HS-27A (cell line): Measurements from ENCODE around the gene PCOLCE2.

Experiments used
- DNase-seq: peaks from one replicate; pipeline ENCODE4 v3.0.0-alpha.2; 2012; ENCODE audit warnings: low read depth, missing footprints

PCOLCE2 gene, protein sequence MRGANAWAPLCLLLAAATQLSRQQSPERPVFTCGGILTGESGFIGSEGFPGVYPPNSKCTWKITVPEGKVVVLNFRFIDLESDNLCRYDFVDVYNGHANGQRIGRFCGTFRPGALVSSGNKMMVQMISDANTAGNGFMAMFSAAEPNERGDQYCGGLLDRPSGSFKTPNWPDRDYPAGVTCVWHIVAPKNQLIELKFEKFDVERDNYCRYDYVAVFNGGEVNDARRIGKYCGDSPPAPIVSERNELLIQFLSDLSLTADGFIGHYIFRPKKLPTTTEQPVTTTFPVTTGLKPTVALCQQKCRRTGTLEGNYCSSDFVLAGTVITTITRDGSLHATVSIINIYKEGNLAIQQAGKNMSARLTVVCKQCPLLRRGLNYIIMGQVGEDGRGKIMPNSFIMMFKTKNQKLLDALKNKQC

DNA sequence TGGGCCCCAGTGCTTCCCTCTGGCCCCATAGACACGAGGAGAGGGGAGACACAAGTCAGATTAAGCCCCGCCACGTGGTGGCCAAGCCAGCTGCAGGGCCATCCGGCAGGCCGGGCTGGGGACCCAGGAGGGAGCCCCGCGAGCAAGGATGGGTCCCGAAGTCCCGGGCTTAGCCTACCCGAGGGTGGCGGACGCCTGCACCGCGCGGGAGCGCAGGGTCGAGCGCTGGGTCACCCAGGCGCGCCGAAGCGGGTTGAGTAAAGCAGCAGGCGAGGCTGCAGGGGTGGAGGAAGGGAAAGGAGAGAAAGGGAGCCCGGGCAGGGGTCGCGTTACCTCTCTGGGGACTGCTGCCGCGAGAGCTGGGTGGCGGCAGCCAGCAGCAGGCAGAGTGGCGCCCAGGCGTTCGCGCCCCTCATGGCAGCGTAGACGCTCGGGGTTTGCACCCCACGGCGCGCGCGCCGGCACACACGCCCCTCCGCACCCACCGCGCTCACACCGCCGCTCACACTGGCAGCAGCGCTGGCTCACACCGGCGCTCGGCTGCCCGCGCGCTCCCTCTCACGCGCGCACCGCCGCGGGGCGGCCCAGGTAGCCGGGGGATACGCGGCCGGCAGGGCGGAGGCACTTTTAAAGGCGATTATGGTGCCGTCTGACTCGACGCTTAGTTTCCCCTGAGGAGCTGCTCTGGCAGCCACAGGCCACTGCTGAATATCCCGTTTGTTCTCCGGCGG lies at the start of gene PCOLCE2:
PCOLCE2 (minus strand) TSS at position 603 of the 731 bp plus-strand sequence; CDS start at position 416, 187 bp downstream.
- DNase-seq: peak; percentile 27

DNA sequence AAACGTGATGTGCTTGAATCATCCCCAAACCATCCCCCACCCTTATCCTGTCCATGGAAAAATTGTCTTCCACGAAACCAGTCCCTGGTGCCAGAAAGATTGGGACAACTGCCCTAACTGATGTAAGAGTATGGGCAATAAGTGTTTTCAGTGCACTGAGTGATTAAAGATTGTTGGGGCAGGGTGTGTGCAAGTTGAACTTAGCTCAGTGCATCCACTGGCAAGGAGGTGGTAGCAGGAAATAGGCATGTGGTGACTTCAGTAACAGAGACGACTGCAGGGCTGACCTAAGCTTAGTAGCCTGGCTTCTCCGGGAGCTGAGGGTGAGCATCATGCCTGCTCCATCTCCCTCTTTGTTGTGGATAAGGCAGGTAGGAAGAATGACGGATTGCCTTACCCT lies 47.1 kb upstream of the PCOLCE2 start:
- DNase-seq: no peak

DNA sequence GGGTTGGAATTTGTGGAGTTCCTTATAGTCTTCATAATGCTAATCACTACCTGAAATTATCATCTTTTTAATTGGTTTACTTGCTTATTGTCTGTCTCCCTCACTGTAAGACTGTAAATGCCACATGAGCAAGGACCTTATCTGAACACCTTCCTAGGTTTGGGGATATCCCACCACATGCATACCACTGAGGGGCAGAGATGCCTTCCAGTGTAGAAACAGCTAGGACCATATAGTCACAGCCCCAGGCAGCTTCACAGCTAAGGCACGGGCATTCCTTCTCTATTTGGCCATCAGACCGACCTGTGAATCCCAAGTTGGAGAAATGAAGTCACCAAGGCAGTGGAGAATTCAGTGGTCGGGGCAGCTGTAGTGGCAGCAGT lies 46.0 kb upstream of the PCOLCE2 start:
- no peak for DNase-seq

DNA sequence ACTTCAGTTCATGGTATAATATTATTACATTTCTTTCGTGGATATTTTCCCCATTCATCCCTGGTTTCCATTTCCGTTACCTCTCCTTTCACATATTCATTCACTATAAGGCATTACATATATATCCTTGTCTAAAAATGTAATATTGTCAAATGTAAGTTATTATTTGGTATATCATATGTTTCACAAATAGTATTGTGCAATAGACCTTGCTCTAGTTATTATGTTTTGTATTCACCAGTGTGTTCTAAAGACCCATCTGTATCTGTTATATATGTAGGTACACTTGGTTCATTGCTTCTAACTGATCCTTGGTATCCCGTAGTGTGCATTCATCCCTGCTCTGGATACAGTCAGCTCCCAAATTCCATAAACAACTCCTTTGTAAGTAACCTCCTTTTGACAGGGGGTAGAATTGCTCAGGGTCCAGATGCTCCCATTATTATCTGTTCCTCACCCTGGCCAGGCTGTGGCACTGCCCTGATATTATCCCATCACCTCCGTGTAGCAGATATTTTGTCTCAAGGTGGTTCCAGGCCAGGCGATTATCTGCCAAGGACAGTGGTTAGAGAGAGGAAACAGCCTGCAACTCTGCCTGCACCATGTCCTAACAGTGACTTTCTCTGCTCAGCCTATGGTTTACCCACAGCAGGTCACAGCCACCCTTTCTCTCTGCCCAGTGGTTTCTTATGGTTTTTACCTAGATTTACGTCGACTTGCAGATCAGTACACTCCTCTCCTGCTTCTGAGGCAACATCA lies 45.4 kb upstream of the PCOLCE2 start:
- DNase-seq: no peak

DNA sequence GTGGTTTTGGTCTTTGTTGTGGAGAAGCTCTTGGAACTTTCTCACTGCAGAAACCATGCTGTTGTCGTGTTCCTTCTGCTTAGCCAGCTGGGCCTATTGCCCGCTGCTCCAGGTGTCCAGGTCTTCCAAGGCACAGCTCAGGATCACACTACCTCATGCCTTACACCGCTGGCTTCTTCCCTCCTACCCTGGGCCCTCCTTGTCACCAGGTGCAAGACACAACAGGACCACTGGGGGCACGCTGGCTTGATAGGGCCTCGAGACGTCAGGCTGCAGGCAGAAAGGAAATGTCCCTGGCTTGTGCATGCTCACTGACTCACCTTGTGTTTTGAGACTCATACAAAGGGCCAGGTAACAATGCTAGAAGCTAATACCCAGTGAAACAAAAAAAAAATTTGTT lies 42.3 kb upstream of the PCOLCE2 start:
- no peak for DNase-seq

DNA sequence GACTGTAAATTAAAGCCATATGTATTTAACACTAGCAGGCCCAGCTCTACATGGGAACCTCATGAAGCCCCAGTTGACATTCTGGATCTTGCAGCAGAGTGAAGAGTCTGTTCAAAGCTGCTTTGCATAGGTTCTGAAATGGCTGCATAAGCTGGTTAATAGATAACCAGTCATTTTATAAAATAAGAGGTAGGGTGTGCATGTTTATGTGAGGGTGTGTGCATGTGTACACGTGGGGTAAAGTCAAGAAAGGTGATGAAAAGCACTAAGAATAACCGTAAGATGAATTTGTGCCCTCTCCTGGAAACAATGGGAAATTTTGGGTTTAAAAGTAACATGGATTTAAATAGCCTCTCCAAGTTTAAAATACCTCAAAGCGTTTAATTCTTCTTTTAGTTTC lies 41.6 kb upstream of the PCOLCE2 start:
- DNase-seq: no peak

DNA sequence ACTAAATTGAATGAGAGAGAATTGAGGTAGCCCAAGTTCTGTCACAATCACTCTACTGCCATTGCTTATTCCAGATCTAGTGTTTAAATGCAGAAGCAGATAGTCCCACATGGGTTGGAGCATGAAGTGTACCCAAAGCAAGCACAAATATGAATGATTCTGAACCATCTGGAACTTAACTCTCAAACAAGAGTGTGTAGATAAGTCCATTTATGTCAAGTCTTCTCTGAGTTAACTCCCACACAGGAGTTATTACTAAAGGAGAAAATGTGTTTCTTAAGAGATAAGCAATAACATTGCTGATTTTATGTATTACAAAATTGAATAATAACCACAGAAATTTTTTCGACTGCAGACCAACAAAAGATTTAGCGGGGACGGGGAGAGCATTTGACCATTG lies 41.0 kb upstream of the PCOLCE2 start:
- no peak for DNase-seq

DNA sequence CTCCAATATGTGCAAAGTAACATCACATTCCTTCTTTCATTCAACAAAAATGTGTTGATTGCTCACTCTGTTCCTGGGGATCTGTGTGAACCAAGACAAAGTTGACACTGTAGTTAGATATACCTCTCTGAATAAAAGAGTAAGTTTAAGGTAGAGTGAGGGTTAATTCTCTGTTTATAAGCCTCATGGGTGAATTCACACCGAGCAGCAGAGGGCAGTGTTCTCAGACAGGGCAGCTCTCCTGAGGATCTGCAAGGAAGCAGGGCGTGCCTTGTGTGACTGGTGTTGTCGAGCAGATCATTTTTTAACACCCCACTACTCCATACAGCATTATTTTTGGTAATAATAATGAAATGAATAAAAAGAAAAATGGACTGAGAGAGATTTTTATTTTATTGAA lies 40.2 kb upstream of the PCOLCE2 start:
- no peak for DNase-seq

DNA sequence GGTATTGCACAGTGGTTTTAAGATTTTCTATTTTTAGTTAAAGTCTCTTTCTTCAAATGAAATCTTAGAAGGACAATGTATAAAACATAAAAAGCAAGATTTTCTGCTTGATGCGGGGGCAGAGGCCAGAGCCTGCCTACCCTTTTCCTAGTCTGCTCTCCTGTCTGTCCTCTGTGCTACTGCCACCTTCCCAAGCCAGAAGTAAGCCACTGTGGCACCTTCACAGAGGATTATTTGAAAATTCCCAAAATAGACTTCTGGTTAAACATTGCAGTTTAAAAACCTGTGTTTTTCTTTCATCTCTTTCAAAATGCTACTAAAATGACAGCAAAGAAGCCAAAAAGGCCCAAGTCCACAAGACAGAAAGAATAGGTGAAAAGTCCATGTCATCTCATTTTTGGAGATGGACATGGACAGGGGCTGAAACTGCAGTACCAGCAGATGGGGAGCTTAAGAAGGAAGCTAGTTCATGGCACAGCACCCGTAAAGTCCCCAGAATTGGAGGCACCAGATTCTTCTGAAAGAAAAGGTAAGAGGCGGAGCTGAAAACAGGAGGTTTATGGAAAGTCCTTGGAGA lies 37.6 kb upstream of the PCOLCE2 start:
- DNase-seq: no peak

DNA sequence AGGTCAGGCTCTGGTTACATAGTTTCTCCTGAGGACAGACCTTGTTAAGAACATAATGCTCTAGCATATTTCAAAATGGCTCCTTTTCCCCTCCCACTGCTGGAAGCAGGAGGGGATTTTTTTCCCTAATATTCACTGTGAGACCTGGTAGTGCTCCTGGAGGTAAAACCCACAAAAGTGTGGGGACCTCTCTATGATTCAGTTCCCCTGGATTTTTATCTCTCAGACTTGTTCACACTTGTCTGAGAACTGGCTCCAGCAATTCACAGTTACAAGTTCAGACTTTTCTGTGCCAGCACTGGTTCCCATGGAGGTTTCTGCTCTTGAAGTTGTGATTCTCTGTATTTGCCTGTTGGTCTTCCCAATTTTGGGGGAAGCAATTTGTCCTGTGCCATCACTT lies 36.3 kb upstream of the PCOLCE2 start:
- DNase-seq: no peak

DNA sequence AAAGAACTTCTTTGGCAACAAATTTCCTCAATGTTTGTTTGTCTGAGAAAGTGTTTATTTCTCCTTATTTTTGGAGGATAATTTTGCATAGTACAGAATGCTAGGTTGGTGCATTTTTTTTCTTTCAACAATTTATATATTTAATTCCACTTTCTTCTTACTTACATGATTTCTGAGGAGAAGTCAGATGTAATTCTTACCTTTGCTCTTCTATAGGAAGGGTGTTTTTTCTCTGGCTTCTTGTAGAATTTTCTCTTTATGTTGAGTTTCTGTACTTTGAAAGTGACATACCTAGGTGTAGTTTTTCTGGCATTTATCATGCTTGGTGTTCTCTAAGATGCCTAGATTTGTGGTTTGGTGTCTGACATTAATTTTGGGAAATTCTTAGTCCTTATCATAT lies 34.8 kb upstream of the PCOLCE2 start:
- DNase-seq: no peak

DNA sequence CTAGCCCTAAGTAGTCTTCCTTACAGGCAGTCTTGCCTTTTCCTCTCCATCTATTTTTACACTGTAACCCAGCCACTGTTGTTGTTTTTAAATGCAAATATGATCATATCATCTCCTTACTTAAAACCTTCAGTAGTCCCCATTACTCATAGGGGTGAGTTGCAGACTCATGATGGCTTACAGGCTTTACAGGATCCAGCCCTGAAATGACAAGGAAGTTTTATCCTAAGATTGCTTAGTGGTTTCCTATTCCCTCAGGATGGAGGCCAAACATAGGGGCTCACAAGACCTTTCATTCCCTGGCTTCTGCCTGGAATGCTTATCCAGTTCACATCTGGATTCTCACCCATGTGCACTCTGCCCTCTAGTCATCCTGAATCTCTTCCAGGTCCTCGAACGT lies 27.7 kb upstream of the PCOLCE2 start:
- no peak for DNase-seq

DNA sequence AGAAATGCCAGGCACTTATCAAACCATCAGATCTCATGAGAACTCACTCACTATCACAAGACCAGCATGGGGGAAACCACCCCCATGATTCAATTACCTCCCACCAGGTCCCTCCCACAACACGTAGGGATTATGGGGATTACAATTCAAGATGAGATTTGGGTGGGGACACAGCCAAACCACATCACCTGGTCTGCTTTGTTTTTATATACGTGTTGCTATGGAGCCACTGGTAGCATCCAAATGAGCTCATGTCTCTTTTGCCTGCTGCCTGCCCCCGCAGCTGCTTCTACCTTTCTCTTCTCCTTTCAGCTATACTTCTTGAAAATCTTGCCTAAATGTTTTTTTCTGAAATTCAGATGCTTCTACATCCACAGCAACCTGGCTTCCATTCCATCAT lies 26.8 kb upstream of the PCOLCE2 start:
- DNase-seq: no peak

DNA sequence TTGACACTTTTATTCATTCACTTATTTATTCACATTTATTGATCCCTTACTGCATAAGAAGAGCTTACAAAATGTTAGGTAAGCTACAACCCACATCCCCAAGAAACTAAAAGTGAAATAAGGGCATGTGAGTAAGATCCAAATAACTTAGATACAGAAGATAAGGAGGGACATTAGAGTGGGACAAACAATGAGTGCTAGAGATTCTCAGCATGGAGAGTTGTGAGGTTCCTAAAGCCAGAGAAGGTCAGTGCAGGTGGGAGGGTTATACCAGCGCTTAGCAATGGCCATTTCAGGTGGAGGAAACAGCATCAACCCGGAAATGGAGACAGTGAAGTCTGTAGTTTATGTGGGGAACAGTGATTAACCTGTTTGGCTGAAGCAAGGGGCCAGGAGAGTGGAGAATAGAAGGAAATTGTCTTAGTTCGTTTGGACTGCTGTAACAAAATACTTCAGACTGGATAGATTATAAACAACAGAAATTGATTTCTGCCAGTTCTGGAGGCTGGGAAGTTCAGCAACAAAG lies 25.5 kb upstream of the PCOLCE2 start:
- no peak for DNase-seq

DNA sequence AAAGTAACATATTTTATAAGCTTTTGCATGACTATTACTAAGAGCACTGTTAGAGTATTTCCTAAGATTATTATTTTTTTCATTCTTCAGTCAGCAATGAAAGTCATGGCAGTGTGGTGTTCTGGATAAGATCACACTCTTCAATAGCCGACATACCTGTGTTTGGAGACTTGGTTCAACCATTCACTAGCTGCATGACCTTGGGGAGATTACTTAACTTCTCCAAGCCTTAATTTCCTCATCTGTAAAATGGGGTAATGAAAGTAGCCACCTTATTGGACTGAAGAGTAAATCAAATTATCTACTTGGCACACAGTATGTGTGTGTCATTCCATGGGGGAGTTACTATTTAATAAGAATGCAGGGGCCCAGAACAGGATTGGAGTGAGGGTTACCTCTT lies 24.5 kb upstream of the PCOLCE2 start:
- DNase-seq: no peak

DNA sequence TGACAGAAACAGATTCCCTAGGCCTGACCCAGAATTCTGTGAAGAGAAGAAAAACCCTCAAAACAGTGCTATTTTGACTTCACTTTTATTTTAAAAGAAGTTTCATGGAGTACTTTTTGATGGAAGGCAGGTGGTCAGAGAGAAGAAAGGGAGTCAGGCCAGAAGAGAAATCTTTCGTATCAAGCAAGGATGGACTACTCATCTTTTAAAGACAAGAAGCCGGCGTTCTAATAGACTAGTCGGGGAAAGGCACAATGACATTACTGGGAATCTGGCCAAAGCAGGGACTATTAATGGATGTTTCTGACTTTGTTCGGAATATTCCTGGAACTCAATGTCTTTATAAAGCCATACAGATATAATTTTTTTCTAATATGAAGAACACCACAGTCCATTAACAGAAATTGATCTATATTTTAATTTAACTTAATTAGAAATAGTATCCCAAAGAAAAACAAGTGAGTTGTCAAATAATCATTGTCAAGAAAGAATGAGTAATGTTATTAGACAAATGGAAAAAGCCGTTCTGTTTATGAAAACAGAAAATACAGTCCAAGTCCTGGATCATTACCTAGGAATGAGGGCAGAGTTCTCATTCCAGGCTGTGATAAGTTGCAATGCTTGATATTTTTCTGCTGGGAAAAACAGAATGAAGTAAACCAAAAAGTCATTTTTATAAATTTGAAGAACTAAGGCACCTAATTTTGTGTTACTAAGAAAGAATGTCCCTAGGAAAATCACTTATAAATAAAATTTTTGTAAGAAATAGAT lies 23.7 kb upstream of the PCOLCE2 start:
- no peak for DNase-seq

DNA sequence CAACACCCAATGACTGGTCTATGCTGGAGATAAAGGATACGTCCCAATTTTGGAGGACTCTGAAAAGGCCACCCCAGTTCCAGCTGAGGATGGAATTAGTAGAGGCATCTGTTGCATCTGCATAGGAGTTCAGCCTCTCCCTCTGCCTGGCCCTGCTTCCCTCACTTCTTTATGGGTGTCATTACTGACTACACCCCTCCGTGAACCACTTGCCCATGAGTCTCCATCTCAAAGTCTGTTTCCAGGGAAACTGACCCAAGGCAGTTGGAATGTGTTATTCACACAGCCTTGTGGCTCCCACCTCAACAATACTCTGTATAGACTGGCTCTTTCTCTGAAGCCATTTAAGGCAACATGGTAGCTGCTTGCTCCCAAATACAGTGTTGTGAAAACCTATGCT lies 21.4 kb upstream of the PCOLCE2 start:
- no peak for DNase-seq

DNA sequence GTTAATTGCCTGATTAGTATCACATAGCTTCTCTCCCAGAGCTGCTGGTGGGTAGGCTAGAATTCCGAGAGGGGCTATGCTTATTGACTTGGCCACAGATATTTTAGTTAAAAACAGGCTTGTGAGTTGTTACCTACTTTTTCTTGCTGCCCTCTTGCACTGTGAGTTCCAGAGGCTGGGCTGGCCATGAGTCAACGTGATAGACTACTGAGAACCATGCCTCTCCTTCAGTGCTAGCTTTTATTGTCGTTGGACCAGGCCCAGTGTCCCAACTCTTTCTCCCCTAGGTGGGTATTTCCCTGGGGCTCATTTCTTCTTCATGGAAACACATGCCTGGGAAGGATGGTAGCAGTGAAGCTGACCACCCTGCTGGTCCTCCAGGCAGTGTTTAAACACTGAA lies 20.4 kb upstream of the PCOLCE2 start:
- no peak for DNase-seq

DNA sequence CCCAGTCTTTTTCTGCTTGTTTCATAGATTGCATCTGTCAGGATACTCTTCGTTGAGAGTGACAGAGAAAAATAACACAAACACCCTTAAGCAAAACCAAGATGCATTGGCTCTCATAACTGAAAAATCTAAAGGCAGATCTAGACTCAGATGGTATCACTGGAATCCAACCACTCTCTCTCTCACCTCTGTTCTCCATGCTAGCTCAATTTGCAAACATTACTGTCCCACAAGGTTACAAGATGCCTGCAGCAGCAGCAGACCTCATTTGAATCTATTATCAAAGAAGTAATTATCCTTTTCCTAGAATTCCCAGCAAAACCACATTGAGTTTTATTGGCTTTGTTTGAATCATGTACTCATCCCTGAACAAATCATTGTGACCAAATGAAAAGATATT lies 19.1 kb upstream of the PCOLCE2 start:
- no peak for DNase-seq

DNA sequence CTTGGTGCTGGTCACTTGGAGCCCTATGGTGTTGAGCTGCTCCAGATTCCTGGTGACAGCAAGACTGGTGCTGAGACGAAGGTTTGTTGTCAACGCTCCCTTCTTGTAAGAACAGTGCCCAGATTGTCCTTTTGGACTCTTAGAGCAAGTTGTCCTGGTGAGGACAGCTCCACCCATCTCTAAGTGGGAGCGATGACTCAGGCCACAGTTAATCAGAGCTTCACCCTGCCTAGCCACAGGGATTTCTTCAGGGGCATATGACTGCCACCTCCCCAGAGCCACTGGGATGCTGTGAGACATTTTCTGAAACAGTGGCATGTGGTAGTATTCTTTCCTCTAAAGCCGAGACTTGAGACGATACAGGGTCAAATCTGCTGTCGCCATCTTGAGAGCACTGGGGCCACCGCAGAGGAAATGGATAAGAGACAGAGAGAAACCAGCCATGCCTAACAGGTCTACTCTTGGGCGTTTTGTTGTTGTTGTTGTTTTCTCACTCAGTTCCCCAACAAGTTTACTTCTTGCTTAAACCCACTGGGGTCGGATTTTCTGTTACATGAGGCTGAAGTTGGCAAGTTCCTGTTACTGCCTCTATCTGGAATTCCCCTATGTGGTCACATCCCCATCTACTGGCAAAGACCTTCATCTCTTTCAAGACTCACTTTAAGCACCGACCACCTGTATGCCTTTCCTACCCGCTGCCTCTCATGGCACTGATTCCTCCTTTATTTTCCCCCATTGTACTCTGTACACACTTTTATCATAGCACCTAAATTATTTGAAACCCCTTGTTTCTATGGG lies 16.0 kb upstream of the PCOLCE2 start:
- no peak for DNase-seq

DNA sequence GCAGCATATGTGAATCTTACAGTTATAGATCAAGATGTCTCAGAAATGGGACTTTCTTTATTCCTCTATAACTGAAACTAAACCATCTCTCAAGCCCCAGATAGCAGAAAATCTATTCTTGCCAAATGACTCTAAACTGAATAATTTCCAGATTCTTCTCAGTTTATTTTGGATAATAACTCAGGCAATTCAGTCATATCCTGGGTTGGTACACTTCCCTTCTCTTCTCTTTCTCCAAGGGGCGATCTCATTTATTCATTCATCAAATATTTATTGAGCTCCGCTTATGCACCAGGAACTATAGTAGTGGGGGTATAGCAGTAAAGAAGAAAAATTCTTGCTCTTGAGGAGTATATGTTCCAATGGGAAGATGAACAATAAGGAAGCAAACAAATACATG lies 13.5 kb upstream of the PCOLCE2 start:
- no peak for DNase-seq
